M059J (cell line): Measurements from ENCODE around the gene NTF3. TPM values are rescaled to one million over a fixed set of nuclear protein-coding genes. Genes with fewer than 3 reads are reported as not detected.

Source experiments
- DNase-seq: peaks from one replicate; pipeline ENCODE4 v3.0.0-alpha.2; 2012; ENCODE audit warnings: low read depth
- total RNA-seq: library from RNA; depleted of rRNA; stranded (reverse); fragments of >200 nt; shearing (Covaris generic); gene quantifications from 2 replicates; pipeline ENCODE4 v1.2.3, GENCODE V29; 2014

NTF3 gene
- total RNA-seq, 1 experiment from 2014 or later: 1.7 TPM

DNA sequence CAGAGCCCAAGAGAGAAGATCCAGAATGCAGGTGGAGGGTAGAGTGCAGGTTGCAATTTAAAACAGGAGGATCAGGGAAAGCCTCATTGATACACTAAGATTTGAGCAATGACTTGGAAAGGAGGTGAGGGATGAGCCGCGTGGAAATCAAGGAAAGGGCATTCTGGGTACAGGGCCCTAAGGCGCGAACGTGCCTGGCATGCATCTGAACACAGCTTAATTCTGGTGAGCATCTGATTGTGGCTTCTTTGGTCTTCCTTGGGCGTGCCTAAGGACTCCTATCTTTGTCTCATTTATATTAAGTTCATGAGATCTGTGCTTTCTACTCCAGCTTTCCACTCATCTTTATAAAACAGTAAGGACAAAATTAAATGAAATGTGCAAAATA lies 79.3 kb downstream of the NTF3 start:
- DNase-seq: no peak

DNA sequence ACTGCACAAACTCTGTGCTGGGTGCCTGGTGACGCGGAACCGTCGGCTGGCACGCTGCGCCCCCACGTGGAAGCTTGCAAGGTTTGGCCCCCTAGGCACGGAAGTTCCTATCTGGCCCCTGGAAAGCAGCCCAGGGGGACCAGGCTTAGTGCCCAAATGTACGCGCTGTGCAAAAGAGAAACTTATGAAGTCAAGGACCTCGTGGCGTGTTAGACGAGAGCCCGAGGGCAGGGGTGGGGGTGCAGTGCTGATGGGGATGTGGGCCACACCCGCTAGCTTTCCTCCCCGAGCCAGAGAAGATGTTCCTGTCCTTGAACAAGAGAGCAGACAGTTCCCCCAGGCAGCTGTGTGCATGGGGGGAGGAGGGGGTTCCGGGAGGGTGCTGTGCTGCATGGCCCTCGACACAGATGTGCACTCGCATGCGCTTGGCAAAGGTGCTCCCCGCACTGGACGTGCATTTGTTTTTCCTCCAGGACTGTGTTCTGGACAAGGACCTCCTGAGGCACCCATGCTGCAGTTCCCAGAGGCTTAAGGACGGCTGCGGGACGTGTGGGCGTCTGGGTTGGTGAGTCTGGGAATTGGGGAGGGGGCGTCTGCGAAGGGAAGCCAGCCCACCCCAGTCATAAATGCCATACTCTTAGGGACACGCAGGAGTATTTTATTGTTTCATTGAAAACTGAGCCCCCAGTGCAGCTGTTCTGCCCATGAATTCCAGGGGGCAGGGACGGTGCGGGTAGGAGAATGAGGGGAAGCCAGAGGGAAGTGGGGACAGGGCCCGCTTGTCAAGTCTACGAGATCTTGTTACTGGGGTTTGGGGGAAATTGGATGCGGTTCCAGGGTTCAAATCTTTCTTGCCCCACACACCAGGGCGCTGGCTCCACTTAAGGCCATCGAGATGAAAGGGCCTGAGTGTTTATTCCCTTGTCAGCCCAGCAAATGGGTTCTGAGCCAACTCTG lies 80.0 kb downstream of the NTF3 start:
- DNase-seq: no peak

DNA sequence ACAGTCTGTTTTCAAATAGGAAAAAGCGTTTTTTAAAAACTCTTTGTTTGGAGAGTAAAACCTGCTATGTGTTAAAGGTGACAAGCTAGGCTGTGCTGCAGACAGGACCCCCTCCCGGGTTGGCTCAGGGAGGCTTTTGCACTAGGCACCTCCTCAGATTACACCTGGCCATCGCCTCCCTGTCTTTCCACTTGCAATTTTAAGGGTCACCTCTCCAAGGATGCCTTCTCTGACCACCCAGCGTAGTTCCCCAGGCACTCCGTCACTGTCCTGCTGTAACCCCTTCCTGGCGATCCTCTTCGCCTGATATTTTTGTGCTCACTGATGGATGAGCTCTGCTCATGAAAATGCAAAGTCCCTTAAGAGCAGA lies 80.7 kb downstream of the NTF3 start:
- no peak for DNase-seq

- no peak for DNase-seq
These were observed 81.5 kb downstream of the NTF3 start for GRCh38 chr12:5513406-5513805.

- no peak for DNase-seq
These were observed 82.1 kb downstream of the NTF3 start for GRCh38 chr12:5514016-5514415.

GRCh38 chr12:5514545-5514944 lies 82.6 kb downstream of the NTF3 start:
- no peak for DNase-seq

DNA sequence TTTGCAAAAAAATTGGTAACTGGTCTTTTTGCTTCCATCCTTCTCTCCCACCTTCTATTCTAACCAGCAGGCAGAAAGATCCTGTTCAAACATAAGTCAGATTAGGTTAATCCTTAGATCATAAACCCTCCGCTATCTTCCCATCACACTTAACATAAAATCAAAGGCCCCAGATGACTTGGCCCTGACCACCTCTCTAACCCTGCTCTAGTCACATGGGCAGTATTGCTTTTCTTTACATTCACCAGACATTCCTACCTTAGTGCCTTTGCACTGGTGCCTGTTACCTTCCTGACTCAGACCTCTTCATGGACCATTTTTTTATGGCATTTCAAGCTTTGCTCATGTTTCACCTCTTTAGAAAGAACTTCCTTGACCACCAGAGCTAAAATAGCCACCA lies 83.5 kb downstream of the NTF3 start:
- DNase-seq: no peak

- DNase-seq: no peak
These were observed 84.7 kb downstream of the NTF3 start for GRCh38 chr12:5516371-5517241.

DNA sequence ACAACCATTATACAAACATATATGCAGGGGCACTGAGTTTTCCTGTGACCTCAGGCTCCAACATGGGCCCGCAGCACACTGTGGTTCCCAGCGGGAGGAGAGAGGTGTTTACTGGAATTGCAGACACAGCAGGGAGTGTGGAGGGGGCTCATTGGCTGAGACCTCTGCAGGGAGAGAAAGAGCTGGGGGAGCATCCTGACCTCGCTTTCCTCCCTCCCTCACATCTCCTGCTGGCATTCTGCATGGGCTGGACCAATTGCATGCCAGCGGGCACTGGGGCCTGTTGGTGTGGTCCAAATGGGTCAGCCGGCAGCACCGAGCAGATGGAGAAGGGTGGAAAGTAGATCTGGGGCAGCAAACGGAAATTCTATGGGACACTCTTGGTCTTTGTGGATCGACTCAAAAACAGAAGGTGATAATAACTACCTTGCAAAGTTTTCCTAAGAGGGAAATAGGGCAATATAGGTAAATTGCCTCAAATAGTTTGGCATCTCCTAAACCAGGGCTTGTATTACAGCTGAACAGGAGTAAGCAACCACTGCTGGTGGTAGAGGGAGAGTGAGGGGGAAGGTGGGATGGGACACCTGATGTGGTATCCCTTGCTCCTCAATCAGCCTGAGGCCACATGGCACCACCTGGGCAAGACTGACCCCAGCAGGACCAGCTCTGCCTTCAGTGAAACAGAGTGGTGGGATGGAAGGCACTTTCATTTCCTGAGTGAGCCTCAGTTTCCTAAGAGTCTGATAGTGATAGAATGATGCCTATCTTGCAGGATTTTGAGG lies 86.9 kb downstream of the NTF3 start:
- DNase-seq: no peak

DNA sequence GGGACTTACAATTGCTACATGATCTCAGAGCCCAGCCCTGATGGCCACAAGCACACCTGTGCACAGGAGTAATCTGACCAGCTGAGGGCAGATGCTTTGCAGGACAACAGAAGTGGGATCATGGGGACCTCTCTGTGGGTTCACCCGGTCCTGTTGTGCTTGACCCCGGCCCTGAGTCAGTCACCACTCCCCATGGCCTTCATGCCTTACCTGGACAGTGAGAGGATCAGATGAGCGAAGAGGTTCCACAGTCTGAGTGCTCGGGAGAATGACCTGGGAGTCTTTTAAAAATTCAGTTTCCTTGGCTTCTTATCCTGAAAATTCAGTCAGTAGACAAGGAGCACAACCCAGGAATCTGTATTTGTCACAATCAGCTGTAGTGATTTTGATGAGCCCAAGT lies 88.1 kb downstream of the NTF3 start:
- no peak for DNase-seq

DNA sequence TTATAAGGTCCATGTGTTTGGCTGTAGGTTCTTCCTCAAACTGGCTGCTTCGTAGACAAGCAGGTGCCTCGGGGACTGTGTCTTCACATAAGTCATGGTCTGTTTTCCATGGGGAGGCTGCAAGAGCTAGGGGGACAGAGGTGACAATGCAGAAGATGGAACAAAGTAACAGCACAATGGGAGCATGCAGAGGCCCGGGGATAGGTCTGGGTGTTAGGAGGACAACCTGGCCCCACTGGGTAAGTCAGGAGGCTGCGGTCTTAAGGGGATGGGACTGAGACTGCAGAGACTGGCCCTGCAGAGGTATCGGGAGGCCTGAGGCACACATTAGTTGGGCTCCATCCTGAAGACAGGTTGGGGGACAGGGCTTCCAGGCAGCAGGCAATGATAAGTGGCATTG lies 88.9 kb downstream of the NTF3 start:
- no peak for DNase-seq

DNA sequence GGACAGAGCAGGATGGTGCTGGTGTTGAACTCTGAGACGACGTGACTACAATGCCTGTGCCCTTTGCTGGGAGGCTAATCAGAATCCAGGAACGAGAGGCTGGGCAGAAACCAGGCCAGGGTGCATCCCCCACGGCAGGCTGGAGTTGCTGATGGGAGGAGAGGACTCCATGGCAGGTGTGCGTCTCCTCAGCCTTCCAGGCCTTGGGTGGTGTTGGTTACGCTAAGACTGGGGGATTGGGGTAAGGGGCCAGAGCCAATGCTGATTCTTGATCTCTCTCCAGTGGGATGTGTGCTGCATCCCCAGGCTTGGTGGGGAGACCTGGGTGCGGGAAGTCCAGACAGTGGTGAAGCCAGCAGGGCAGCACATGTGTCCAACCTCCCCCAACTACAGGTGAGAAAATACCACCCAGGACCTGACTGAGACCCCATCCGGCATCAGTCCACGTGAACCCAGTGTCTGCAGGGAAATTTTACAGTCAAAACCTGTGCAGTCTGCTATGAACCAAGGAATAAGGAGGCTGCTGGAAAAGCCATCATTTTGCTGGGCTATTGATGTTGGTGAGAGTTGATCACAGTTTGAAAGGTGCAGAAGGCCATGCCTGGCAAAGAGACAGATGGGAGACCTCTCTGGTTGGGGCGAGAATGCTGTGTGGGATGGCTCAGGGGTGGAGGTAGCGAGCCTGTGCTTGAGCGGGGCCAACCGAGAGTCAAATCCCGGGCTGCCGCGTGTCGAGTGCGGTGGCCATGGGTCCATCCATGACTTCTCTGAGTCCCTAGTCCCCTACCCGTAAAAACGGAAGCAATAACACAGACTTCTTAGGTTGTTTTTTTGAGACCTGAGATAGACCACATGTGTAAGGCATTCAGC lies 89.8 kb downstream of the NTF3 start:
- no peak for DNase-seq

DNA sequence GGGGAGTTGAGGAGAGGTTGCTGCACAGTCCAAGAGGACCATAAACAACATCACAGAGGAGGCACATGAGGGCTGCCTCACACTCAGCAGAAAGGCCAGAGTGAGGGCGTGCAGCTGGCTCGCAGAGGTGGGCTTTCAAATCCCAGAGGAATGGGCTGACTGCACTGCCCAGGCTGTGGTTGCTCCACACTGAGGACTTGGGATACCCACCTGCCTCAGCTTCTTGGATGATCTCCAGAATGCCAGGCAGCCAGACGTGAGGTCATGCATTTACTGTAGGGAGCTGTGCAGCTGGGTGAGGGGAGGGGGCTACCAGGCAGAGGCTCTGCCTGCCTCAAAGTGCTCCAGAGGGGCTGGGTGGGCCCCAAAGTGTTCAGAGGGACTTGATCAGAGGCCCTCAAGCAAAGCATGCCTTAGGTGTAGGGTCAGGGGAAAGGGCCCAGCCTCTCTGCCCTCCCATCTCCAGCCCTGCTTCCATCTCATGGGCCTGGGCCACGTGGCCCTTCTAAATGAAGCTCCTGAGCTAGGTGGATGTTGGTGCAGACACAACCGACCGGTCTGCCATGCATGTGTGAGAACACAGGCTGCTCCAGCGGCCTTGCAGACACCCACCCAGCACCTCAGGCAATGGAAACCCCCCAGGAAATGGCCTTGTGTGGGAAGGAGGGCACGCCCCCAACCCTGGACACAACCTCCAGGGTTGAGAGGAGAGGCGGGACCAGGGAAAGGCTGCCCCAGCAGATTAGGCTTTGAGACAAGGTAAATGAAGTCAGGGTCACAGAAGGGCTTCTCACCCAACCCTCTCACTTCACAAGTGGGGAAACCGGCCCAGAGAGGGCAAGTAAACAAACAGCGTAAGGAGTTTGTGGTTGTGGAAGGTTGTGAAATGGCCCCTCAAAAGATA lies 90.8 kb downstream of the NTF3 start:
- no peak for DNase-seq

- DNase-seq: no peak
These were observed 91.6 kb downstream of the NTF3 start for GRCh38 chr12:5523396-5524115.

DNA sequence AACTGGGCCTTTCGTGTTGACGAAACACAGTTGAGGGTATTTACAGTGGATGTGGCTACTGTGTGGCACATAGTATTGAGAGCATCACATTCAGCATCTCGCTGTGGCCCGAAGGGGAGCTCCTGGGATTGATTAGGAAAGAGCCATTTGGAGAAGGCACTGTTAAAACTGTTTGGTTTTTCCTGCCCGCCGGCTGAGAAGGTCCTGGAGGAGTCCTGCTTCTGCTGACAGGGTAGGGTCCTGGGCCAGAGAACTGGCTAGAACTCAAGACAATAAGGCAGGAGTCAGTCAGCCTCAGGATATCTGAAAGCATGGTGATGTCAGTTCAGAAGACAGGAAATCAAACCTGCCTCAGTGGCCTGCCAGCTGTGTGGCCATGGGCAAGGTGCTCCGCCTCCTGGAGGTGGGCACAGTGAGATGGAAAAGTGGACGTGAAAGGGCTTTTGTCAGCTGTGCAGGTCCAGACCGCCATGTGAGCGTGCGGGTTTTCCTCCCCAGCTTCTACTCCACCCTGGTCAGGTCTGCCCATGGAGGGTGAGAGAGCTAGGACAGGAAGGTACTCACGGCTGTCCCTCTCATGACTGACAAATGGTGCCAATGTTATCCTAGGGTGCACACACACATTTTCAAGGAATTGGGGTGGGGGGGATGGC lies 92.3 kb downstream of the NTF3 start:
- DNase-seq: no peak

GRCh38 chr12:5524769-5525436 lies 93.0 kb downstream of the NTF3 start:
- DNase-seq: no peak

- no peak for DNase-seq
These were observed 94.0 kb downstream of the NTF3 start for GRCh38 chr12:5525783-5526367.

GRCh38 chr12:5533368-5533767 lies 101.5 kb downstream of the NTF3 start:
- no peak for DNase-seq
